ENCODE measurements around the gene LLGL2.

The LLGL2 gene

GRCh38 chr17:75548813-75549212, 23.3 kb downstream of the LLGL2 start:
- no peak for DNase-seq (ENCODE audit: low read depth)
- no peak overlapping the region for H3K4me3 ChIP-seq (ENCODE audit: low read depth, low read length)
- TF ChIP-seq MYC (IDR thresholded peaks at IDR 0.05; ENCODE audit: low read depth, low read length) (no peak), MAX (IDR thresholded peaks at IDR 0.05; ENCODE audit: low read depth, low read length) (no peak), CTCF (IDR thresholded peaks at IDR 0.05; ENCODE audit: low read depth, low read length) (no peak), POLR2A (IDR thresholded peaks at IDR 0.05; ENCODE audit: extremely low read depth, insufficient read length) (no peak)

GRCh38 chr17:75549246-75550138, 24.0 kb downstream of the LLGL2 start:
- no peak for DNase-seq (ENCODE audit: low read depth)
- no peak overlapping the region for H3K4me3 ChIP-seq (ENCODE audit: low read depth, low read length)
- TF ChIP-seq POLR2A (IDR thresholded peaks at IDR 0.05; ENCODE audit: extremely low read depth, insufficient read length): no peak
- TF ChIP-seq CTCF (IDR thresholded peaks at IDR 0.05; ENCODE audit: low read depth, low read length): no peak
- TF ChIP-seq MAX (IDR thresholded peaks at IDR 0.05; ENCODE audit: low read depth, low read length): no peak
- TF ChIP-seq MYC (IDR thresholded peaks at IDR 0.05; ENCODE audit: low read depth, low read length): no peak

- no peak overlapping the region for H3K4me3 ChIP-seq (ENCODE audit: low read depth, low read length)
- TF ChIP-seq POLR2A (IDR thresholded peaks at IDR 0.05; ENCODE audit: extremely low read depth, insufficient read length) (no peak), MYC (IDR thresholded peaks at IDR 0.05; ENCODE audit: low read depth, low read length) (no peak), MAX (IDR thresholded peaks at IDR 0.05; ENCODE audit: low read depth, low read length) (no peak), CTCF (IDR thresholded peaks at IDR 0.05; ENCODE audit: low read depth, low read length) (no peak)
- DNase-seq (ENCODE audit: low read depth): no peak
These were observed 24.6 kb downstream of the LLGL2 start for GRCh38 chr17:75550139-75550465.

- DNase-seq (ENCODE audit: low read depth): no peak
- no peak overlapping the region for H3K4me3 ChIP-seq (ENCODE audit: low read depth, low read length)
- no peak for TF ChIP-seq MAX (IDR thresholded peaks at IDR 0.05; ENCODE audit: low read depth, low read length)
These were observed 25.8 kb downstream of the LLGL2 start for GRCh38 chr17:75551266-75551665.

GRCh38 chr17:75552425-75553294, 27.2 kb downstream of the LLGL2 start:
- no peak for DNase-seq (ENCODE audit: low read depth)
- H3K4me3 ChIP-seq (ENCODE audit: low read depth, low read length): no peak overlapping the region
- TF ChIP-seq CTCF (IDR thresholded peaks at IDR 0.05; ENCODE audit: low read depth, low read length) (no peak), POLR2A (IDR thresholded peaks at IDR 0.05; ENCODE audit: extremely low read depth, insufficient read length) (no peak), MAX (IDR thresholded peaks at IDR 0.05; ENCODE audit: low read depth, low read length) (no peak), MYC (IDR thresholded peaks at IDR 0.05; ENCODE audit: low read depth, low read length) (no peak)

Measured in NB4 (cell line).